HG02943 (cell line): Measurements from ENCODE around the gene ETFRF1.

Experiments used
- ATAC-seq: cut with Tn5 transposase; IDR thresholded peaks from one replicate; pipeline ENCODE4 v1.9.1; 2021; ENCODE audit warnings: mild to moderate bottlenecking, low read depth, moderate library complexity; ENCODE audit not compliant: unreplicated experiment

ETFRF1 gene, protein sequence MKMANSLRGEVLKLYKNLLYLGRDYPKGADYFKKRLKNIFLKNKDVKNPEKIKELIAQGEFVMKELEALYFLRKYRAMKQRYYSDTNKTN

DNA sequence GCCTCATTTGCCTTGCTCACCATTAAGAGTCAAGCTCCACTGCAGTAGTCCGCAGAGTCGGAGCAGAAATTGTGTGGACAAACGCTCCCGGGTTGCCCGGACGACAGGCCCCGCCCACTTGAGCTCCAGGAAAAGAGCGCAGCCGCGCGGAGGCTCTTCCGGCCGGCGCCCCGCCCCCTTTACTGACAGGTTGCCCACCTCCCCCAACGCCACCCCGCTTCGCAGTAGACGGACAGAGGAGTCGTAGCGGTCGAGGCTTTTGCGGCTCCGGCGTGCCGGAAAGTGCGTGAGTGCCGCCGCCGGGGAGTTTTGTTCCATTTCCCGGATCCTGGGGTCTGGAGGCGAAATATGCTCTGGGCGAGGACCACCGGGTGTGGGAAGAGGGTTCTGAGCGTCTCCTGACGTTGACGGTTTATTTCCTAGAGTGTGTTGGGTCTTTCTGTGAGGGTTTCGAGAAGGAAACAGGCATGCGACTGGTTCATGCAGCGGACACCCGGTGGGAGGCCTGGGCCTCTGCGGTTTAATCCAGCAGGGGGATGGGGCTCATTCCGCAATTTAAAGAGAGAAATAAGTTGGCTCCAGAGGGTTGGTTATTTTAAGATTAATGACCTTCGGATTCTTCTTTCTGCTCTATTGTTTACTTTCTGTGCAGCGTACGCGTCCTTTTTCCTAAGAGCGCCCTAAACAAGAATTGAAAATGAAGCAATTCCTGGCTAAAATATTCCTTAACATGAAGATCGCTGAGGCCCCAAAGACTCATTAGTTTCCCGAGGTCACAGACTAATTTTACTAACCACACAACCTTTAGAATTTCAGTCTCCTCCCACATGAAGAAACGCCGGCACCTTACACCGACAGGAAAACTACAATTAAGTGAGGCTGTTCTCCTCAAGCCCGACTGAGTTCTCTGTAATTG lies at the start of gene ETFRF1, which contains the start of gene DNAI7:
Gene ETFRF1 (plus strand): TSS at position 182 of the 916 bp plus-strand sequence. CDS start 8,720 bp downstream, outside the sequence.
Gene DNAI7 (minus strand): TSS at position 105 of the 916 bp plus-strand sequence. CDS start 82 bp downstream, at position 23.
- peak; percentile 92 for ATAC-seq

DNA sequence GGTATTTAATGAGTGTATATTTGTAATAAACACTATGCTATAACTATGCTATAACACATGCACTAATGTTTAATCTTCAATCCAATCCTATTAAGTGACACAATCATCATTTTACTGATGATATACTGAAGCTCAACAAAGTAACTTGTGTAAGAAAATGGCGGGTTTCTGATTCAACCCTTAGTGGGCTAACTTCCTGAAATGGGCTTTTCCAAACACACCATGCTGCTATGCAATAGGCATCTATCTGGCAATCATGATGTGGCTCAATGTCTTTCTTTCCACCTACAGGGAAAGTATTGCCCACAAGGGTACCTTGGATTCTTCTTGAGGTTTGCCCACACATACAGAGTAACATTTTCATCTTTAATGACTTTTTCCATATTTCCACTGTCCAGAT lies 48.4 kb upstream of the ETFRF1 start:
- no peak for ATAC-seq

DNA sequence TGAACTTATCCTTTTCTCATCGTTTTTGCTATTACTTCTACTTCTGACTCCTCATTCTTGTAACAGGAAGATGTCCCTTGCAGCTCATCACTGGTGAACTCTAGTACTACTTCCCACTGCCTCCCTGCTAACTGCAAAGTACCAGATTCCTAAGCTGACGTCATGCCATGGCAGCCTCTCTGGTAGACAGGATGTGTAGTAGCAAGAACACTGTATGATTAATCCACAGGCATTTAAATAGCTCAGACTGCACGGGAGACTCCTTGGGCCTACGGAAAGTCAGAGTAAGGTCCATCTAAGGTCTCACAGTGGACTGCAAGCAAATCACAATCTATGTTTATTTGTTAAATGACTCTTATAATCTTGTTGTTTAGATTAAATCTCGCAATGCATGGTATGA lies 43.6 kb upstream of the ETFRF1 start:
- no peak for ATAC-seq

DNA sequence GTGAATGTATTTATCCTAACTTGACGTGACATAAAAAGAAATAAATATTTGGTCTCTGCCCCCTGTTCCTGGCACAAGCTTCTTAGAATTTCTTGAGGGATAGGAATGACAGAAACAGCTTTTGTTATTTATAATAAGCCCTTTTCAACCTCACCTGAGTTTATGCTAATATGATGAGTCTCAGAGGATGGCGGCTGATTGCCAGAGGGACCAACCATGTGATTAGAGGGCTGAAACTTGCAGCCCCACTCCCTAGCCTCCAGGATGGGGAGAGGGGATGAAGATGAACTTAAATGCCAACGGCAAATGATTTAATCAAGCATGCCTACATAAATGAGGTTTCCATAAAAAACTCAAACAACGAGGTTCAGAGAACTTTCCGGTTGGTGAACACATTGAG lies 43.0 kb upstream of the ETFRF1 start:
- no peak for ATAC-seq

DNA sequence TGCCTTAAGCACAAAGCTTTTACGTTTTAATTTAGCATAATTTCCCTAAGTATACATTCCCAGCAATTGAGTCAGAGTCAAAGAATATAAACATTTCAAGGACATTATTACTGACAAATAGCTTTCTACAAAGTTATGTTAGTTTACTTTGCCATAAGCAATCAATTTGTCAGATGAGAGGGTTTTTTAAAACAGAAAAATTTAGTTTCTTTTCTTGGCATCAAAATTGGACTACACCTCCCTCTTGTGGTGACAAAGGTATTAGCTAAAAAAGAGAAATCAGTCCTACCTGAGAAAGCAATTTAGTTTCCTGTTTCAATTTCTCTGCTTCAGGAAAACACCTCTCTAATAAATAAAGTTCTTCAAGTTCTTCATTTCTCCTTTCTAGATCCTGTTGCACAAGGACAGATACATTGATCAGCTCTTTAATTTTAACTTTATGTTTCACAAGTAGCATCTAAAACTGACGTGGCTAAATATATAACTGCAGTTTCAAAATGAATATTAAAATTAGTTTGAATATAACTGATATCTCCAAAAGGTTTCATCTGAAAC lies 39.9 kb upstream of the ETFRF1 start:
- ATAC-seq, result peak; percentile 44

DNA sequence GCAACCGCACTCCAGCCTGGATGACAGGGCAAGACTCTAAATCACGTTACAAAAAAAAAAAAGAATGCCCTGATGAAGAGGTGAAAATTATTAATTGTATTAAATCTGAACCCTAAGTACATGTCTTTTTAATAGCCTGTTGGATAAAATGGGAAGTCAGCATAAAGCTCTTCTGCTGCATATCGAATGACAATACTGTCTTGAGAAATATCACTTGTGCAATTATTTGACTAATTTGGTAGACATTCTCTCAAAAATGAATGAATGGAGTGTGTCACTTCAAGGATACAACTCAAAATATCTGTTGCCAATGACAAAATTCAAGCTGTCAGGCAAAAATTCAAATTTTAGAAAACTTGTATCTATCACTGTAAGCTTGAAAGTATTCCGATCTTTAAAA lies 39.0 kb upstream of the ETFRF1 start:
- ATAC-seq, result no peak

DNA sequence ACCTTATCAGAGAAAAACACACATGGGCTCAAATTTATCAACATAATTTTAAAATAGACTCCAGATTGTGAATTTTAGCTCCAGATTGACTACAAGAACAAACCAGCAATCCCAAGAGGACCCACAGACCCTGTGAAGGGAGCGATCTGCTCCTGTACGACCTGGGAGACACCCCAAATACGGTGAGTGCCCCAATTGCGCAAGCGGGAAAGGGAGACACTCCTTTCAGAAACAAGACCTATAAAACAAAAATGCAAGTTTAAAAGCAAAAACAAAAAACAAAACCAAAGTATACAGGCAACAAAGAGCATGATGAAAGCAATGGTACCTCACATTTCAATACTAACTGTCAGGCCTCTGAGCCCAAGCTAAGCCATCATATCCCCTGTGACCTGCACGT lies 32.2 kb upstream of the ETFRF1 start:
- ATAC-seq, result no peak

DNA sequence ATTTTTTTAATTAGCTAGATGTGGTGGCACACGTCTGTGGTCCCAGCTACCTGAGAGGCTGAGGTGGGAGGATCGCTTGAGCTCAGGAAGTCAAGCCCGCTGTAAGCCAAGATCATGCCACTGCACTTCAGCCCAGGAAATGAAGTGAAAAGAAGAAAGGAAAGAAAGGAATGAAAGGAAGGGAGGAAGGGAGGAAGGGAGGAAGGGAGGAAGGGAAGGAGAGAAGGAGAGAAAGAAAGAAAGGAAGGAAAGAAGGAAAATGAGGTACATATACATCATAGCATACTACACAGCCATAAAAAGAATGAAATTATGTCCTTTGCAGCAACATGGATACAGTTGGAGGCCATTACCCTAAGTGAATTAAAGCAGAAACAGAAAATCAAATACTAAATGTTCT lies 12.3 kb upstream of the ETFRF1 start:
- no peak for ATAC-seq

DNA sequence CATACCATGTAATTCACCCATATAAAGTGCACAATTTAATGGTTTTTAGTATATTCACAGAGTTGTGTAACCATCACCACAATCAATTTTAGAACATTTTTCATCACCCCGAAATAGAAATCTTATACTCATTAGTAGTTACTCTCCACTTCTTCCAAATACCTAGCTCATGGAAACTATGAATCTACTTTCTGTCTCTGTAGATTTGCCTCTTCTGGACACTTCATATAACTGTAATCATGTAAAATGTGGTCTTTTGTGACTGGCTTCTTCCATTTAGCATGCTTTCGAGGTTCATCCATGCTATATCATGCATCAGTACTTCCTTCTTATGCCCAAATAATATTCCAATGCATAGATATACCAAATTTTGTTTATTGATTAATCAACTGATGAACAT lies 10.9 kb upstream of the ETFRF1 start:
- no peak for ATAC-seq

DNA sequence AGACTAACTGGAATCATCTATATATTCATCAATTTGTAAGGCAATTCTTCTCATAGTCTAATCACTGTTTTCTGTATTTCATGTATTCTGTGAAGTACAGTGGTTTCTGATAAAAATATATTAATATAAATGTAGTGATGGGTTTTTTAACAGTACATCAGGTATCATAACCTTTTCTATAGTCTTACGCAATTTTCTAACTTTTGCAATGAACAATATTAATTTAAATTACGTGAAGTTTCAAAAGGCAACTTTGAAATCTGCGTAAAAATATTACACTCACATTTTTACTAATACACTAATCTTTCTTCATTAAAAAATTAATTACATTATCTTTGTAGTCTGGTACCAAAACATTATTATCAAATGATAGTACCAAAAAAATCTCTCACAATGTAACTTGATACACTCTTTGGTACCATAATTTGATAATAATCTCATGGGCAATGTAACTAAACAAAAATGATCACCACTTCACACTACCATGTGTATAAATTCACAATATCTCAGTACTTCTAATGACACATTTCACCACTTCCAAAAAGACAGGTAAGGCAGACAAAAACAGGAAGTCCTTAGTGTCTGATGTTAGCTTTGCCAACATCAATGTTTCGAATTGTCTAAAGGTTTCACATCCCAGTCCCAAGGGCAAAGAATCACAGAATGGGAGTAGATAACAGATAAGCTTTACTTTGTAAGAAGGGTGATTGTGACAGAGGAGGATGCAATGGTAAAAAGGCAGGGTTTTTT lies 8.8 kb upstream of the ETFRF1 start:
- no peak for ATAC-seq

DNA sequence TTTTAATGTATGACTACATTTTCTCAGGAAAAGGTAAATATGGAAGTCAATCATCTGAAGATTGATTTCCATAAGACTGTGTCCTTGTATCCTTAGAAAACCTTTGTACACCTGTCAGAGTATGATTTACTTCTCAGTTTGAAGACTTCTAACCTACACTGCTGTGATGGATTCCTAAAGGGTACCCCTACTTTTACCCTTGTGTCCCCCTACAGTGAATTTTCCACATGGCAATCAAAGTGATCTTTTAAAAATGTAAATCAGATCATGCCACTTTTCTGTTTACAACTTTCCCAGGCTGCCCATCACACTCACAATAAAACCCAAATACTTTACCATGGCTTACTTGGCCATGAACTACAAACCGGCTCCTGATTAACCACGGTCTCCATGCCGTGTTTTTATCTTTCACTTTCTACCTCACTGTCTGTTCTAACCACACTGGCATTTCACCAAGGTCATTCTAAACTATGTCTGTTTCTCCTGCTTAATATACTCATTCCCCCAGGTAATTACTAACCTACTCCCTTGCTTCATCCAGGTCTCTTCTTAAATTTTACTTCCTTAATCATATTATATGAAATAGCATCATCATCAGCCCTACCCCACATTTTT lies 8.1 kb upstream of the ETFRF1 start:
- no peak for ATAC-seq

DNA sequence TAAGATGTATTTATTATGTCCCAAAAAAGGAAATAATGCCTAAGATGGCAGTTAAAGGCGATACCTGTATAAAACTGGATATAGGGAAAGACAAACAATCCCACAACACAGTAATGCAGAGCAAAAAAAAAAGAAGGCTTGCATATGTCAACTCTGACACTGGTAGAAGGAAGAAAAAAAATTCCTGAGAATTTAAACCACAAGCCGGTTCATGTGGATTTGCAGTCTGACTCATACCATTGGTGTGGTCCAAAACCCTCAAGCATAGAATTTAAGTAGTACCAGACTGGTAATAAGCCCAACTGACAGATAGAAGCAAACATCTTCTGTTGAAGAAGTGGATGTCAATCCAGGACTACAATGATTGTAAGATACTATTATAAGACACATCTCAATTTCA lies 7.3 kb upstream of the ETFRF1 start:
- no peak for ATAC-seq

DNA sequence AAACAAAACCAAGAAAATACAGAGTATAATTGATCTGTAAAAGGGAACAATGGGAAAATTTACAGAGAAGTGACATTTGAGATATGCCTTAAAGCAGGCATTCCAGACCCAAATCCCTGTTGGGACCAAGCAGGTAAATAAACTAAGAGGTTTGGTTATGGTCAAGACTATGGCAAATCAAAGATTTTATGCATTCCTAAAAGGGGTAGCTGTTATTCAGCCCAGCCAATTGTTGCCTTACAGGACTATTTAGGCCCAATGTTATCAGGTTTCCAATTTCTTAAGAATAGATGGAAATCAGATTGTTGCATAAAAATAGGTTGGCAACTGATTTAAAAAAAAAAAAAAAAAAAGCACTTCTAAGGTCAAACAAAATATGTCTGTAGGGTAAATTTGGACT lies 5.4 kb upstream of the ETFRF1 start:
- ATAC-seq, result no peak

DNA sequence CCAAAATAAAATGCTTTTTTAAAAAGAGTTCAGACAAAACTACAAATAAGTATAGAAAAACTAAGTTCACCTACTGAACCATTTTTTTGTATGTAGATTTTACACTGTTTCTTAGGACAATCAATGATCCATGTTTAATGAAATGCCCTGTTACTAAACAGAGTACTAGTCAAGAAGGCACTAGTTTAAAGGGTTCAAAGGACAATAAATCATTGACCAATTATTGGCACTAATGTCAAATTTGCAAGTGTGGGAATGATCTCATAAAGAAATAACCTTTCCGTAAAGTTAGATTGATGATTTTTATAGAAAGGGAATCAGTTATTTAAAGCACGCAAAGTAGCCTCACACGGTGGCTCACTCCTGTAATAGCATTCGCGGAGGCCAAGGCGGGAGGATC lies 4.2 kb upstream of the ETFRF1 start:
- ATAC-seq, result no peak

DNA sequence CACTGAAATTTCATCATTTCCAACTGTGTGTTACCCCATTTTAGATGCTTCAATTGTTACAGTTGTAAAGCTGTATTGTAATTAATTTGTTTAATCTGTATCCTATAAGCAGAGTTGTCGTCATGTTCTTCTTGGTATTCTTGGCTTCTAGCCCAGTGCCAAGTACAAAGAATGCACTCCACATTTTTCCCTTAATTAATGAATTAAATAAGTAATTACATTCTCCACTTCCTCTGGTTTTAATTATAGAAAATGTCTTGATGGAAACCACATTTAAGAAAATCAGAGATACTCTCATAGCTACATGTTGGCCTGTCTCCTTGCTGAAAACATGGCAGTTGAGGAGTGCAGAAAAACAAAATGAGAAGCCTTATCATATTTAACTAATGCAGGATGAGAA lies 823 bp upstream of the ETFRF1 start:
- ATAC-seq, result no peak

DNA sequence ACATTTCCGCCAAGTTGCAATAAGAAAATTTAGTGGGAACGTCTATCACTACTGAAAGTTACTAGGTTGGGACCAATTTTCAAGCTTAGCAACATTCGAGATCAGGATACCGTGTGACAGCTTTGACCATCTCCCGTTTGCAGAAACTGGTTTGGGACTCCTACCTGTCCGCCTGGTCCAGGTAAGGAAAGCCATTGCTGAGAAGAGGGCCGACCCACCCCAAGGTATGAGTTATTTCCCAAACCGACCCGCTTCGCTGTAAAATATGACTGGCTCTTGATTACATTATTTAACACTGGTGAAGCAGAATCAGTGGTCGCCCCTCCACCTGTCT lies 348 bp upstream of the ETFRF1 start:
- ATAC-seq, result peak; percentile 14

DNA sequence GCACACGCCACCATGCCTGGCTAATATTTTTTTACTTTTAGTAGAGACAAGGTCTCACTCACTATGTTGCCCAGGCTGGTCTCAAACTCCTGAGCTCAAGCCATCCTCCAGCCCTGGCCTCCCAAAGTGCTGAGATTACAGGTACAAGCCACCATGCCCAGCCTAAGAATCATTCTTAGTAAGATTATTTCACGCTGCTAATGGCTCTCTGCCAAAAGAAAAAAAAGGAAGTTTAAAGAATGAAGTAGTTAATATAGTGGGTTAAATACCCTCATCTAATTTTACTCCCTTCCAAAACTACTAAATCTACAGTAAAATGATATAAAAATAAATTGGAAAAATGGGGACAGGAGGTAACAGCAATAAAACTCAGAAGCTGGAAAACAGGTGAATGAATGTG lies 2.6 kb downstream of the ETFRF1 start:
- no peak for ATAC-seq

DNA sequence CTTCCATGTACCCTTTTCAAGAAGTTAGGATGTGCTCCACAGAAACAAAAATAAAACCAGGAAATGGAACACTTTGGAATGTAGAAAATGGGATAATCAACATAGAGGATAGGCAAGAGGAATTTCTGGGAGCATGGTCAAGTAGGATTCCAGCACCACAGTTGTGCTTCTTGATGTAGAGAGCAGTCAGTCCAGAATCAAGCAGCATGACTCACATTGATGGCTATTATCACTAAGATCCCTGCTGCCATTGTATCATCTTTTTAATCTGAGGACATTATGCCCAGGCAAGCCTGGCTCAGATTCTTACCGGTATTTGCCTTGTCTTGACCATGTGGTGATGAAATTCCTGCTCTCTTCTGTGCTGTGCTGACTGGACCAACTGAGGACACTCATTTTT lies 5.7 kb downstream of the ETFRF1 start:
- ATAC-seq, result no peak

DNA sequence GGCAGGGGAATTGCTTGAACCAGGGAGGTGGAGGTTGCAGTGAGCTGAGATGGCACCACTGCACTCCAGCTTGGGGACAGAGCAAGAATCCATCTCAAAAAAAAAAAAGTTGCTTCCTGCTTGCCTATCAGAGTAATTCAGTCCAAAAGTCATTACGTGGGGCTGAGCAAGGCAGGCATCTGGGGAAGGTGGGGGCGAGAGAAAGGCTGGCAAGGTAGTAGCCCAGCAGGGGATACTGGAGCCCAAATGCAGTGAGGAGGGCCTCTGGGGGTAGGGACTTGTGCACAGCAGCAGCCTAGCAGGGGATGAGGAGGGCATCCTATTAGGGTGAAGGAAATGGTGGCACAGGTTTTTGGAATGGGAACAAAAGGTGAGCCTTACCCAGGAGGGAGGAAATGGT lies 7.1 kb downstream of the ETFRF1 start:
- no peak for ATAC-seq

DNA sequence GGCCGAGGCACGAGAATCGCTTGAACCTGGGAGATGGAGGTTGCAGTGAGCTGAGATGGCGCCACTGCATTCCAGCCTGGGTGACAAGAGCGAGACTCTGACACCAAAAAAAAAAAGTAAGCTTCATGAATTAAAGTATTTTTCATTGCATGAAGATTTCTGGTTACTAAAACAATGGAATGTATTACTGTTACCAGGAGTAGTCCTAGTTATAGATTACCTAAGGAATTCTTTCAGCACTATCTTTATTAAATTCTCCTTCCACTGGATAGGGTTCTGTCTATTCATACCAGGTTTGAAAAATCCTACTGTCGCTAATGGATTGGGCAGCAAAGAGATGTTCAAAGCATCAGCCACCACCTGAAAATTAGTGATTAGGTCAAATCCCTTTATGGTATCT lies 12.4 kb downstream of the ETFRF1 start:
- ATAC-seq, result no peak

DNA sequence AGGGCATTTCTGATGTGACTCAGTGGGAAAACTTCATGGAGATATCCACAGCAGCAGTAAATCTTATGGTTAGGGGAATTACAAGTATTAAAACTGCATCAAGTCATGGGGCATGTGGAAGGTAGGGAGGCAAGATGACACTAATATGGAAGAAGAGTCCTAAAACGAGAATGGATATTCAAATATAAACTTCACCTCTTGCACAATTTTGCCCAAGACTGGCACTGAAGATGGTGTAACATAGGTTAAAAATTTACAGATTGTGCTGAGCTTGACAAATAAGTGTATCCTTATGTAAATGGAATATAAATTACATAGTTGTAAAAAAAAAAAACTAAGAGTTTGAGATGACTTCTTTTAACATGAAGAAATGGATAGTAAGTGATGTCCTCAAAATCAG lies 12.8 kb downstream of the ETFRF1 start:
- no peak for ATAC-seq
